Mesenteric fat pad (tissue), 1 donor: ENCODE results near the gene USP24. TPM values are rescaled to one million over a fixed set of nuclear protein-coding genes. Genes with fewer than 3 reads are reported as not detected.
"Not testable (repeated sequence)": the region's sequence is repeated elsewhere in the genome, so short reads cannot be mapped to it uniquely, and the experiment has no call there.

Experiments used
- DNase-seq: peaks from one replicate; pipeline ENCODE4 v3.0.0-alpha.2; 2020; ENCODE audit warnings: low spot score
- total RNA-seq: library from RNA; stranded (reverse); fragmentation: NEBNext Ultra II Directional; extraction: Animal tissue kit (Norgen Biotek cat#: 25700); gene quantifications from one replicate; pipeline ENCODE4 v1.2.1, GENCODE V29; 2021
- donor health status: DM: yes; HTN: yes; CAD: no.

The USP24 gene
- total RNA-seq, 1 donor from 2014 or later = 59.8 TPM

DNA sequence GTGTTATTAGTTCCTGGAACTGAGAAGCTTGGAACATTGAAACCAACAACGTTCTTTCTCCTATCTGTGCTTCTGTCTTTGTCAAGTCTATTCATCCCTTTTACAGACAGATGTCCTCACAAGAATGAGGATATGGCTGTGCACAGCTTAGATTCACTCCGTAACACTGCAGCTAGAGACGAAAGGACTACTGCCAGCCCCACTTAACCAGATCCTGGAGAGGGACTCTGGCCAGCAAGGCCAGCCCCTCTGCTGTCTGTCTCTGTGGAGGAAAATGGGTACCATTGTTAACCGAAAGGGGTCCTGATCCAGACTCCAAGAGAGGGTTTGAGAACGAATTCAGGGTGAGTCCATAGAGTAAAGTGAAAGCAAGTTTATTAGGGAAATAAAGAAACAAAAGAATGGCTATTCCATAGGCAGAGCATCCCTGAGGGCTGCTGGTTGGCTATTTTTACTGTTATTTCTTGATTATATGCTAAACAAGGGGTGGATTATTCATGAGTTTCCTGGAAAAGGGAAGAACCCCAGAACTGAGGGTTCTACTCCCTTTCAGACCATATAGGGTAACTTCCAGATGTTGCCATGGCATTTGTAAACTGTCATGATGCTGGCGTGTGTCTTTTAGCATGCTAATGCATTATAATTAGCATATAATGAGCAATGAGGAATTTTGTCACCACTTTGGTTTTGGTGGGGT is 17.4 kb upstream of the USP24 start:
- DNase-seq = no peak

DNA sequence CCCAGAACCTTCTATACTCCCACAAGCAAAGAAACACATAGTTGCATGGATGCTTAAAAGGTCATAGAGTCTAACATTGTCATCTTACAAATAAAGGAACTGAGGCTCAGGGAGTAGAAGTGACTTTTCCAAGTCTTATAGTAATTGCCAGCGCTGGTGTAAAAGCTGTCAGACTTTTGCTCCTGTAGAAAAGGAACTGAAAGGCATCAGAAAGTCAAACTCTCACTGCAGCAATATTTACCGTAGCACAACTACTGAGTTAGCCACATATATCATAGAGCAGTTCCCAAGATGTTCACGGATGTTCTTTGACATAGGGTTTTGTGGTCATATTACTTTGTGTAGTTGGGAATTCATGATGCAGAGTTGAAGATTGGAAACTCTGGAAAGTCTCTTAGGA is 16.6 kb upstream of the USP24 start:
- DNase-seq = no peak

GRCh38 chr1:55230659-55231058 is 15.5 kb upstream of the USP24 start:
- no peak for DNase-seq

GRCh38 chr1:55229726-55230125 is 14.6 kb upstream of the USP24 start:
- not testable (repeated sequence) for DNase-seq

GRCh38 chr1:55225228-55225627 is 10.1 kb upstream of the USP24 start:
- DNase-seq = no peak

- no peak for DNase-seq
Measured at GRCh38 chr1:55224729-55225128, 9.6 kb upstream of the USP24 start.

DNA sequence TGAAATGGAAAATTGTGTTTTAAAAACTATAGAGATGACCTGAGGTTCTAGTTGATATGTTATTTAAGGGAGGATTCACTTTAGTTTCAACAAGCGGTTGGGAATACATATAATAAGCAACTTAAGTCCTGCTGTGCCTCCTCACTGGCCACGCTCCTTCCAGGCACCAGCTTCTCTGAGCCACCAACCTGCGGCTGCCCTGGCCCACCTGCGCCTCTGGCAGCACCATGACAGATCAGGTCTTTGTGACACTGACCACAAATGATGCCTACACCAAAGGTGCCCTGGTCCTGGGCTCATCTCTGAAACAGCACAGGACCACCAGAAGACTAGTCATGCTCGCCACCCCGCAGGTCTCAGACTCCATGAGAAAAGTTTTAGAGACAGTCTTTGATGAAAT is 7.0 kb upstream of the USP24 start:
- no peak for DNase-seq

DNA sequence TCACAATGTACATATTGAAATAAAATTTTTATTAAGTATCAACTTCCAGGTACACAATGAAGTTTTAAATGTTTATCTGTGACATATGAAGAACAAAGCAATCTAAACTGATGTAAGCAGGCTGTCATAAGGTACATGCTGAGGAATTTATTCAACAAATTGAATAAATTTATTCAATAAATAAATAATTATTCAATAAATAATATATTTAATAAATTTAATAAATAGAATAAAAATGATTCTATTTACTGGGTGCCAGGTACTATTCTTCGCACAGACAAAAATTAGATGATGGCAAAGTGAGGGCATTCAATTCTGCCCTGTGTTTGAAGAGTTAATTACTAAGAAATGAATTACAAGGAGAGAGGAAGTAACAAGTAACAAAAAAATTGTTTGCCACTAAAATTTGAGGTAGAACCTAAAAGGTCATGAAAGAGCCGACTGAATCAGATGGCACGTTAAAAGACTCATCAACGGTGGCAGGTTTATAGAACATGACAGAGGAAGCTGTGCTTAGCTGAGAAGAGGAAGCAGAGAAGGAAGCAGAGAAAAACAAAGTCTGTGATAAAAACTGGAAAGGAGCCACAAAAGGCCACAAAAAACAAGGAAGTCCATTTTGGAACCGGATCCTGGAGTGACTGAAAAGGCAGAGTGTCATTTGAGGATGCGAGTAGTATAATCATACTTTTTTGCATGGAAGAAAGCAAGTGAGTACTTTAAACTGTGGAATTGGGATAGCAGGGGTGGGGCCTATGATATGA is 2.2 kb upstream of the USP24 start:
- DNase-seq = no peak

GRCh38 chr1:55216096-55216495 is 932 bp upstream of the USP24 start:
- no peak for DNase-seq

DNA sequence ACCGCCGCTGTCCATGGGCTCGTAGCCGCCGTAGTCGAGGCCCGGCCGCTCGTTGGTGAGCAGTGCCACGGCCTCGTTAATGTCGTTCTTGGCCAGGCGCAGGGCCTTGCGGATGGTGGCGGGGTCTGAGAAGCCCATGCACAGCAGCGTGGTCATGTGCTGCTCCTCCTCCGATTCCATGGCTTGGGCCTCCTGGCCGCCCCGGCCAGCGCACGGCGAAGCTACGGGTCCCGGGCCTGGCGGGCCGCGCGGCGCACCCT is 300 bp downstream of the USP24 start:
- DNase-seq = no peak

DNA sequence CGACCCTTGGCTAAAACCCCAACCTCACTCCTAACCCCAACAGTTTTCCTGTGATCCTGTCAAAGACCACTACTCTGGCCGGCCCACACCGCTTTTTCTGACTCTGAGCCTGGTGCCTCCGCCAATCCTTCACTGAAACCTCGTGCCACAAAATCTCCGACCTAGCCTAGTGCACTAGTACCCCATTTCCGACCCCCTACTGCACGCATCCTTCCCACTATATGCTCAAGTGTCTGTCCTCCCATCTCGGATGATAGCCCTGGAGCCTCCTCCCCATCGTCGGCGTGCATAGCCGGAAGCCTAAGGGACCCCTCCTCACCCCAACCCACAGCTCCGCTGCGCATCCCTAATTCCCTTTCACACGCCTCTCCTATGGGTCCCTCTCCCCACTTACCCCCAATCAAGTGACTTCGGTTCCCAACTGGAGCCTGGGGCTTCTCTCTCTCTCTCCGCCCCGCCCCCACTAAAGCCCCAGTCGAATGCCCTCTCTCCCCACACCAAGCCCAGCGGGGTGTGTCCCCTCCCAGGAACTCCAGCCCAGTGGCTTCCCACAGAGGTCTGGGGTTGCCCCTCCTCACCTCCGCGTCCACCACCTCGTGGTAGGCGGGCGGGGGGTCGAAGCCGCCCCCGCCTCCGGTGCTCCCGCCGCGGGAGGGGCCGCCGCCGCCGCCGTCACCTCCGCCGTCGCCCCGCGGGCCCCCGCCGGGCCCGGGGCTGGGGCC is 791 bp downstream of the USP24 start:
- DNase-seq = no peak

GRCh38 chr1:55213885-55214211 is 1.3 kb downstream of the USP24 start:
- DNase-seq = no peak

DNA sequence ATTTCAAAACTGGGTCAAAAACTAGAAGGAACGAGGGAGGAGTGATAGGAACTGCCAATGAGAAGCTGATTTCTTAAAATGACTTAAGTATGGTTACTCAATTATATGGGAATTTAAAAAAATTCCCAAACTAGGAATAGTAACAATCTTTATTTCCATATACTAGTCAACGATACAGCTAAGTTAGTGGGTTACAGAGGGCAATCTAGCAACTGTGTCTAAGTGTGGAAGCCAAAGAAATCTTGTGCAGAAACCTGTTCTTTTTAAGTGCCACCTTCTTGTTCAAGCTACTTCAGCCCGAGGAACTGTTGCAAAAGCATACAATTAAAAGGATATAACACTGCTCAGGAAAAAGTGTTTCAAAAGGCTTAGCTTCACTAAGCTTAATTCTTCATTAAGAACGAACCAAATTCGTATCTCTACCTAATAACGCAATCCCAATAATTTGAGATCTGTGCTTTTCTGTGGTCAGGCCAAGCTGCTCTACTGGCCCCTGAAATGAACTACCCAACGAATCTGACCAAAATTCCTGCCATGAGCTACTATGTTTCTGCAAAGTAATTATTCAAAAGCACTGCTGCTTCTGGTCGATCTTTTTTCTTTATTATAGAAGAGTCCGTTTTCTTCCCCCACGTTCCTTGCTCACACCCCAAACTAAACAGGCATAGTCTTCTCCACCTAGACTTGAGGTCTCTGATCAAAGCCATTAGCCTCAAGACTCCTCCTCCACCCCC is 1.8 kb downstream of the USP24 start:
- no peak for DNase-seq

DNA sequence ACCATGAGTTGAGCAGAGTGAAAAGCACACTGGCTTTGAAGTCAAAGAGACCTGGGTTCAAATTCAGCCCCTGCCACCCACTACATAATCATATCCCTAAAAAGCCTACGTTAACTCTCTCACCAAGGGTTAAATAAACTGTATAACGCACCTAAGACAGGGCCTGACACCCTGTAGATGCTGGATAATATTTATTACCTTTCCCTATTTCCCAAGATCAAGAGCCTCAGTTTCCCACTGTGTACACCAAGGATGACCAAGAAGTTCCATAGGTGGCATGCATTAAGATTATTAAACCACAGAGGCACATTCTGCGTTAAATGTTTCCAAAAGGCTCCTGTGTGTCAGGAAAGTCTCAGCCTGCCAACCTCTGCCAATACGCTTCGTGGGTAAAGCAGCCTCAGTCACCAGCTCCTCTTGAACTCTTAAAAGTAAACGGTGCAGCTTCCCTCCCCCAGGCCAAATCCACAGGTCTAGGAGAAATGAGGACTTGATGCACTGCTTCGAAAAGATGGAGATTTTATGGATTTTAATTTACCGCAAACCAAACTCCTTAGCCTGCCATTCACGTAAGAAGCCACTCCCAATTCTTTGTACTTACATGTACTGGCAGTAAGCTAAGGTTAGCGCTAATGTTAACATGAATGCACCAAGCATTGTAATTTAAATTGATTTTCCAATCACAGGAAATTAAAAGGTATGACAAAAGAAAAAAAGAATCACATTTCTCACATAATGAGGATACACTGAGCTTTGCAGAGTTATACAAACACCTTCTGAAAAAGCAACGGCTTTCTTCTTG is 2.6 kb downstream of the USP24 start:
- no peak for DNase-seq

DNA sequence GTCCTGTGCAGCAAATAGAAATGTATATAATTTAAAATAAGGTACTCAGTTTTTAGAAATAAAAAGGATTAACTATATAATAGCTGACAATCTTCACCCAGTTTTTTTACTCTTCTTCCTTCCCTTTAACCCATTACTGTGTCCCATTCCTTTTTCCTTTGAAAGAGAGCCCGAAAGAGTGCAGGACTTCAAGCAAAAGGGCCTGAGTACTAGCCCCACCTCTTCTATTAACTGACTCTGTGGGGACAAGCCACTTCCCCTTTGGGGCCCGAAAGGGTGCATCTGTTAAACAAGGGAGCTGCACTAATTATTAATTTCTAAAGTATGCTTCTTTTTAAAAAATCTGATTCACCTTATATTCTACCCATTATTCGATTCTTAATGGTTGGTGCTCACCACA is 3.3 kb downstream of the USP24 start:
- DNase-seq = no peak

- no peak for DNase-seq
Measured at GRCh38 chr1:55210990-55211801, 4.0 kb downstream of the USP24 start.

DNA sequence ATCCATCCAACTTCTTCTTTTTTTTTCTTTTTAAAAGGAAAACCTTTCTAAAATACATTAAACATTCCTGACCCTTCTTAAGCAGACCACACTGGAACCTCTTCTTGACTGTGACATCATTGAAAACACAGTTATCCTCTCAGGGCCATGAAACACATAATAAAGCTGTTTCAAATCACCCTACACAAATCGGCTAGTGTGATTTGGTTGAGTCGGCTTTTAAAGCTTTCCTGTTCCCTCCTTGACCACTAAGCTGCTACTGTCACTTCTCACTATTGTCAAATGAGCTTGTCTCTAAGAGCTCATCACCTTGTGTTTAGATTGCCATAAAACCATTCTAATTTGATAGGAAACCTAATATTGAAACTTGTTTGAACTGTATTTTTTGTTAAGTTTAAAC is 5.9 kb downstream of the USP24 start:
- no peak for DNase-seq

GRCh38 chr1:55206210-55206609 is 9.0 kb downstream of the USP24 start:
- DNase-seq = no peak

GRCh38 chr1:55204997-55205396 is 10.2 kb downstream of the USP24 start:
- DNase-seq = no peak

DNA sequence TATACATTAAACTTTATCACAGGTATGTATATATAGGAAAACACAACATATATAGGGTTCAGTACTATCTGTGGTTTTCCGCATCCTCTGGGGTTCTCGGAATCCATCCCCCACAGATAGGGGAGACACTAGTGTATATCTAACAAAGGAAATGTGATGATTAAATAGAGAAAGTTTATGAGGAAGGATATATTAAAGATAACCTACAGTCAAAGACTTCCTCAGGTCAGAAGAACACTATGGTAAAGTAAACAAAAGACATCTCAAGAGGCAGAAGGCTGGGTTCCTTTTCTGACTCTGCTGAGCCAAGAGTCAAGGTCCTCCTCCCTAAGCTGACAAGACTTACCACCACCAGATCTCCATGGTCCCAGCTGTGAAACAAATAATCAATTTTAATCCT is 12.1 kb downstream of the USP24 start:
- DNase-seq = no peak
